ENCODE results near the gene SLC6A3.

DNA sequence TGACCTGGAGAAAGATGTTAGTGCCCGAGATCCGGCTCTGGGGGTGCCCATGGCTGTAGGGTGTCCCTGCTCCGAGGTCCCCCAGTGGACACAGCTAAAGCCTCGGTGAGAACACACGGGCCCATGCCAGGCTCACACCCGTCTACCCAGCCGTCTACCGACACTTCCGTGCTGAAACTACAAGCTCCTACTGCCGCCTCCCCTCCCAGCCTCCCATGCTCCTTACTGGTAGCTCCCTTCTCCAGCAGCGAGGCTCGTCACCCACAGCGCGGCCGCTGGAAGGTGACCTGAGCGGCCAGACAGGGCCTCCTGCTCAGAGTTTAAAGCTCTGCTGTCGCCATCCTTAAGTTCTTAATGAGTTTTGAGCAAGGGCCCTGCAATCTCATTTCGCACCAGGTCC is 67.1 kb downstream of the SLC6A3 start:
- TF ChIP-seq CTCF (conservative IDR thresholded peaks at IDR 0.05 in 1 of 2, IDR thresholded peaks at IDR 0.05 in 1 of 2; ENCODE audit: low read depth in 1 of 2, low read length in 2 of 2) (no peak), EZH2 (IDR thresholded peaks at IDR 0.05; ENCODE audit: low read length, missing control alignments) (no peak)

Data from fibroblast of lung (primary cell).